Caco-2 (cell line): ENCODE measurements around the gene WNK1. TPM values are rescaled to one million over a fixed set of nuclear protein-coding genes. Genes with fewer than 3 reads are reported as not detected.
"Not testable (repeated sequence)": the region's sequence is repeated elsewhere in the genome, so short reads cannot be mapped to it uniquely, and the experiment has no call there.

Source experiments
- BruUV-seq: library from RNA; stranded (reverse); fragments of 400-500 nt; replicated peaks from 2 replicates; lab custom pipeline; 2021; lab: Mats Ljungman, UMichigan
- CTCF ChIA-PET: fragments of 300-600 bp; sonication (Branson Sonifier 250); formaldehyde crosslinking; loops from one replicate; lab custom pipeline; 2022; ENCODE audit warnings: antibody characterized with exemption; lab: Charles Lee
- POLR2A ChIA-PET: fragments of 300-600 bp; sonication (Branson Sonifier 250); formaldehyde crosslinking; loops from one replicate; lab custom pipeline; 2022; ENCODE audit warnings: antibody characterized with exemption; lab: Charles Lee
- DNase-seq, 2 experiments: peaks; one replicate each; pipeline versions ENCODE4 v3.0.0 to v3.0.0-alpha.2; 2020 to 2022
- H3K27me3 ChIP-seq: replicated peaks from 2 replicates; pipeline ENCODE4 v1.6.0; 2011; ENCODE audit warnings: low read length; ENCODE audit not compliant: control insufficient read depth, insufficient read depth
- H3K36me3 ChIP-seq: 2 replicates; pipeline ENCODE4 v1.5.1; 2011; ENCODE audit warnings: low read length; ENCODE audit not compliant: control insufficient read depth, insufficient read depth
- H3K4me1 ChIP-seq: fragments of 250-450 bp; sonication (Bioruptor Pico); 2 replicates; pipeline ENCODE4 v1.5.1; 2020; ENCODE audit warnings: mild to moderate bottlenecking
- H3K4me3 ChIP-seq: 2 replicates; pipeline ENCODE4 v1.5.1; 2011; ENCODE audit warnings: low read depth, mild to moderate bottlenecking, control low read depth, low read length
- H3K9me3 ChIP-seq: fragments of 250-450 bp; sonication (Bioruptor Pico); 2 replicates; pipeline ENCODE4 v1.5.1; 2020; ENCODE audit warnings: mild to moderate bottlenecking, moderate library complexity
- H3K27ac Mint-ChIP-seq: one replicate; pipeline ENCODE4 v1.8.0; 2022; ENCODE audit warnings: mixed read lengths; ENCODE audit not compliant: unreplicated experiment
- H3K27me3 Mint-ChIP-seq: one replicate; pipeline ENCODE4 v1.8.0; 2022; ENCODE audit warnings: mixed read lengths; ENCODE audit not compliant: insufficient read depth, unreplicated experiment
- H3K36me3 Mint-ChIP-seq: one replicate; pipeline ENCODE4 v1.8.0; 2022; ENCODE audit warnings: mild to moderate bottlenecking, mixed read lengths; ENCODE audit not compliant: insufficient read depth, unreplicated experiment
- H3K4me1 Mint-ChIP-seq: one replicate; pipeline ENCODE4 v1.8.0; 2022; ENCODE audit warnings: low read depth, mixed read lengths; ENCODE audit not compliant: unreplicated experiment
- H3K4me3 Mint-ChIP-seq: one replicate; pipeline ENCODE4 v1.8.0; 2022; ENCODE audit warnings: mild to moderate bottlenecking, moderate library complexity, mixed read lengths; ENCODE audit not compliant: unreplicated experiment
- H3K9me3 Mint-ChIP-seq: one replicate; pipeline ENCODE4 v1.8.0; 2022; ENCODE audit warnings: mixed read lengths; ENCODE audit not compliant: unreplicated experiment
- CTCF ChIP-seq, 2 experiments: fragments of 200-600 bp in 1 of 2; IDR thresholded peaks; 1 replicate in 1 of 2; 2 replicates in 1 of 2; pipeline versions ENCODE4 v1.5.1 to v1.8.0; 2011 to 2022; ENCODE audit warnings: antibody characterized with exemption in 1 of 2, control low read depth in 1 of 2, inconsistent platforms in 1 of 2, low read depth in 1 of 2, low read length in 1 of 2, mild to moderate bottlenecking in 1 of 2, moderate library complexity in 1 of 2; ENCODE audit not compliant: insufficient read depth in 1 of 2, severe bottlenecking in 1 of 2, unreplicated experiment in 1 of 2
- intact Hi-C: fragments of 100-400 bp; cut with micrococcal nuclease; formaldehyde crosslinking; loops from one replicate; pipeline ENCODE4 v1.10.0; 2022; ENCODE audit not compliant: unreplicated experiment
- total RNA-seq: library from RNA; stranded (reverse); gene quantifications from 2 replicates; pipeline ENCODE4 v1.2.3, GENCODE V29; 2022

Gene WNK1
- total RNA-seq, 1 experiment from 2014 or later: 224 TPM

- H3K4me1 Mint-ChIP-seq: peaks cover 45% of the 10 kb centered on the region
- H3K36me3 ChIP-seq, H3K27ac Mint-ChIP-seq, H3K27me3 Mint-ChIP-seq, H3K9me3 Mint-ChIP-seq, H3K36me3 Mint-ChIP-seq, H3K4me3 Mint-ChIP-seq, BruUV-seq, H3K4me3 ChIP-seq, H3K27me3 ChIP-seq, DNase-seq, intact Hi-C loops, H3K9me3 ChIP-seq: not testable (repeated sequence)
- peaks cover 14% of the 10 kb centered on the region for H3K4me1 ChIP-seq
- ChIA-PET POLR2A (interaction anchor here (0.7 kb wide), 1 partner anchor 163 kb away, joined by 13 read pairs; no protein-coding TSS in a partner anchor), CTCF (interaction anchor here (0.5 to 1.2 kb wide), 4 partner anchors 22 to 104 kb away, joined by 3 to 7 read pairs (median 5); partner anchors contain the start of gene WNK1)
Measured at GRCh38 chr12:776772-777373, 24.5 kb downstream of the WNK1 start.

- no peaks in the 10 kb centered on the region for H3K27me3 ChIP-seq
- ChIA-PET POLR2A (interaction anchor here (0.7 kb wide), 1 partner anchor 164 kb away, joined by 13 read pairs; no protein-coding TSS in a partner anchor), CTCF (interaction anchor here (1.2 kb wide), 2 partner anchors 23 to 26 kb away, joined by 5 to 7 read pairs; partner anchors contain the start of gene WNK1)
- H3K4me3 ChIP-seq: no peak overlapping the region
- TF ChIP-seq CTCF (IDR thresholded peaks at IDR 0.05; ENCODE audit: insufficient read depth in 1 of 2, low read depth in 1 of 2, low read length in 1 of 2, severe bottlenecking in 1 of 2, unreplicated experiment in 1 of 2): no peak
- H3K4me1 Mint-ChIP-seq: peaks cover 45% of the 10 kb centered on the region
- no peaks in the 10 kb centered on the region for H3K36me3 ChIP-seq
- intact Hi-C loops: no loop called here
- peaks cover 14% of the 10 kb centered on the region for H3K4me1 ChIP-seq
- H3K36me3 Mint-ChIP-seq: peaks cover 6% of the 10 kb centered on the region
- no peak overlapping the region for H3K4me3 Mint-ChIP-seq
- no peaks in the 10 kb centered on the region for H3K27me3 Mint-ChIP-seq
- no TSS peak for BruUV-seq
- no peaks in the 10 kb centered on the region for H3K9me3 ChIP-seq
- no peak overlapping the region for H3K27ac Mint-ChIP-seq
- DNase-seq: no peak
- no peaks in the 10 kb centered on the region for H3K9me3 Mint-ChIP-seq
Measured at GRCh38 chr12:777550-778047, 25.2 kb downstream of the WNK1 start.

- no TSS peak for BruUV-seq
- H3K9me3 ChIP-seq: no peaks in the 10 kb centered on the region
- Mint-ChIP-seq H3K9me3 (no peaks in the 10 kb centered on the region), H3K4me3 (no peak overlapping the region), H3K27ac (no peak overlapping the region), H3K4me1 (peaks cover 45% of the 10 kb centered on the region), H3K36me3 (peaks cover 6% of the 10 kb centered on the region), H3K27me3 (no peaks in the 10 kb centered on the region)
- no peaks in the 10 kb centered on the region for H3K36me3 ChIP-seq
- POLR2A ChIA-PET: no interaction called here
- intact Hi-C loops: no loop called here
- no peak overlapping the region for H3K4me3 ChIP-seq
- peaks cover 14% of the 10 kb centered on the region for H3K4me1 ChIP-seq
- no peak for TF ChIP-seq CTCF (IDR thresholded peaks at IDR 0.05; ENCODE audit: insufficient read depth in 1 of 2, low read depth in 1 of 2, low read length in 1 of 2, severe bottlenecking in 1 of 2, unreplicated experiment in 1 of 2)
- no peaks in the 10 kb centered on the region for H3K27me3 ChIP-seq
- CTCF ChIA-PET: no interaction called here
- DNase-seq: no peak
Measured at GRCh38 chr12:778615-779014, 26.2 kb downstream of the WNK1 start.
